HepG2 (cell line): ENCODE measurements around the gene IQCN. TPM values are rescaled to one million over a fixed set of nuclear protein-coding genes. Genes with fewer than 3 reads are reported as not detected.
A peak's percentile ranks its signal among the peaks of the same experiment; 100 is the strongest.

Source experiments
- ATAC-seq: fragments of 200-7000 bp; cut with Tn5 transposase; 3 replicates; pipeline ENCODE4 v1.9.1; 2020; ENCODE audit warnings: mild to moderate bottlenecking, moderate library complexity
- BruUV-seq: library from RNA; stranded (reverse); fragments of 400-500 nt; replicated peaks from 2 replicates; lab custom pipeline; 2021; lab: Mats Ljungman, UMichigan
- CTCF ChIA-PET: fragments of 300-600 bp; formaldehyde crosslinking; extraction: SDS; loops from one replicate; lab custom pipeline; 2021; ENCODE audit warnings: low total read pairs, inconsistent platforms, low intra/inter-chr PET ratio; lab: Yijun Ruan, JAX
- POLR2A ChIA-PET: fragments of 350-600 bp; sonication (Branson Sonifier 250); formaldehyde crosslinking; loops from one replicate; lab custom pipeline; 2020; ENCODE audit warnings: antibody characterized with exemption, inconsistent platforms; lab: Yijun Ruan, JAX
- DNase-seq: peaks from one replicate; pipeline ENCODE4 v3.0.0-alpha.2; 2015; ENCODE audit warnings: low spot score
- FAIRE-seq: peaks from 3 replicates; lab custom pipeline; 2011; peaks lifted over from hg19 to GRCh38; lab: Jason Lieb, UNC
- H2AFZ ChIP-seq: one replicate; pipeline ENCODE4 v1.6.1; 2011; ENCODE audit warnings: low read length, inconsistent platforms
- H3K27ac ChIP-seq: fragments of 300-600 bp; 3 replicates; pipeline ENCODE4 v1.8.0; 2011; ENCODE audit warnings: mixed run types, mild to moderate bottlenecking, mixed read lengths, low read length, inconsistent platforms; ENCODE audit not compliant: insufficient read depth; ENCODE audit errors: extremely low read length
- H3K27me3 ChIP-seq, 2 experiments: fragments of 200-600 bp in 1 of 2; 2 replicates in 1 of 2; 3 replicates in 1 of 2; pipeline versions ENCODE4 v1.6.0 to v1.8.0; 2011; ENCODE audit warnings: low read length in 2 of 2, mild to moderate bottlenecking in 2 of 2, moderate library complexity in 2 of 2, inconsistent platforms in 1 of 2; ENCODE audit not compliant: insufficient read depth in 2 of 2, control insufficient read depth in 1 of 2
- H3K36me3 ChIP-seq, 2 experiments: fragments of 200-600 bp in 1 of 2; replicated peaks in 1 of 2; 2 replicates in 1 of 2; 3 replicates in 1 of 2; pipeline versions ENCODE4 v1.5.1 to v1.8.0; 2011; ENCODE audit warnings: low read length in 2 of 2, inconsistent platforms in 1 of 2; ENCODE audit not compliant: insufficient read depth in 2 of 2, control insufficient read depth in 1 of 2
- H3K4me1 ChIP-seq: 2 replicates; pipeline ENCODE4 v1.5.1; 2012; ENCODE audit warnings: low read length, inconsistent platforms; ENCODE audit not compliant: insufficient read depth
- H3K4me2 ChIP-seq: 2 replicates; pipeline ENCODE4 v1.6.0; 2011; ENCODE audit warnings: low read depth, low read length, inconsistent platforms
- H3K4me3 ChIP-seq, 3 experiments: fragments of 200-600 bp in 1 of 3; sonication (generic), shearing (Covaris generic) in 1 of 3; replicated peaks in 1 of 3; 2 replicates each; pipeline ENCODE4 v1.5.1; 2011 to 2016; ENCODE audit warnings: low read length in 3 of 3, inconsistent platforms in 2 of 3, low read depth in 2 of 3, mild to moderate bottlenecking in 2 of 3, control low read depth in 1 of 3, mixed read lengths in 1 of 3; ENCODE audit not compliant: insufficient read depth in 1 of 3
- H3K79me2 ChIP-seq: one replicate; pipeline ENCODE4 v1.6.1; 2011; ENCODE audit warnings: low read length, inconsistent platforms; ENCODE audit not compliant: insufficient read depth
- H3K9ac ChIP-seq: 2 replicates; pipeline ENCODE4 v1.6.0; 2011; ENCODE audit warnings: mild to moderate bottlenecking, low read depth, low read length, inconsistent platforms; ENCODE audit not compliant: insufficient read depth
- H3K9me3 ChIP-seq: 2 replicates; pipeline ENCODE4 v1.5.1; 2012; ENCODE audit warnings: mild to moderate bottlenecking, low read length
- H4K20me1 ChIP-seq: 2 replicates; pipeline ENCODE4 v1.6.0; 2011; ENCODE audit warnings: inconsistent platforms, mild to moderate bottlenecking, low read length, moderate library complexity; ENCODE audit not compliant: insufficient read depth
- ARID5B ChIP-seq: IDR thresholded peaks from 2 replicates; pipeline ENCODE4 v1.4.0; 2020; ENCODE audit warnings: mild to moderate bottlenecking, missing genetic modification reagents
- CEBPB ChIP-seq: IDR thresholded peaks from 2 replicates; pipeline ENCODE4 v1.6.1; 2011; ENCODE audit warnings: low read depth, low read length, improper control_type of control experiment, borderline replicate concordance
- CREB1 ChIP-seq, 2 experiments: fragments of 450-650 bp in 1 of 2; IDR thresholded peaks; 2 replicates each; pipeline ENCODE4 v1.6.1; 2016 to 2017; ENCODE audit warnings: control low read depth in 1 of 2, mild to moderate bottlenecking in 1 of 2, missing compliant biosample characterization in 1 of 2, missing genetic modification characterization in 1 of 2
- FOXP4 ChIP-seq: sonication (generic); formaldehyde crosslinking; IDR thresholded peaks from 2 replicates; pipeline ENCODE4 v1.4.0; 2020; ENCODE audit warnings: missing genetic modification reagents
- HOXA3 ChIP-seq: sonication (generic); formaldehyde crosslinking; IDR thresholded peaks from 2 replicates; pipeline ENCODE4 v1.5.0; 2020; ENCODE audit warnings: missing genetic modification reagents
- NFKB2 ChIP-seq: sonication (generic); formaldehyde crosslinking; IDR thresholded peaks from 2 replicates; pipeline ENCODE4 v1.4.0; 2020; ENCODE audit warnings: missing genetic modification reagents, borderline replicate concordance
- RARA ChIP-seq: IDR thresholded peaks from 2 replicates; pipeline ENCODE4 v1.6.1; 2016; ENCODE audit warnings: missing genetic modification reagents, missing compliant biosample characterization
- SALL1 ChIP-seq: sonication (generic); formaldehyde crosslinking; IDR thresholded peaks from 2 replicates; pipeline ENCODE4 v1.8.0; 2022; ENCODE audit warnings: mild to moderate bottlenecking, missing genetic modification reagents
- SKI ChIP-seq: fragments of 450-650 bp; IDR thresholded peaks from one replicate; pipeline ENCODE4 v1.6.1; 2018; ENCODE audit warnings: mild to moderate bottlenecking; ENCODE audit not compliant: partially characterized antibody
- SKIL ChIP-seq: sonication (generic); formaldehyde crosslinking; IDR thresholded peaks from 2 replicates; pipeline ENCODE4 v1.8.0; 2022; ENCODE audit warnings: missing genetic modification reagents, mild to moderate bottlenecking, moderate library complexity, borderline replicate concordance
- SMYD3 ChIP-seq: sonication (generic); formaldehyde crosslinking; IDR thresholded peaks from 2 replicates; pipeline ENCODE4 v1.8.1; 2023; ENCODE audit warnings: mild to moderate bottlenecking, missing genetic modification reagents
- SOX6 ChIP-seq, 2 experiments: fragments of 450-650 bp in 1 of 2; sonication (generic) in 1 of 2; formaldehyde crosslinking in 1 of 2; IDR thresholded peaks; 2 replicates each; pipeline versions ENCODE4 v1.4.0 to v1.6.1; 2017 to 2020; ENCODE audit warnings: antibody characterized with exemption in 1 of 2, mild to moderate bottlenecking in 1 of 2, missing genetic modification reagents in 1 of 2
- WGBS: methylation state at CpG from one replicate; pipeline ENCODE4 v1.1.6; 2017; ENCODE audit warnings: low lambda C conversion rate; 5-methylcytosine and 5-hydroxymethylcytosine counted together
- in situ Hi-C: cut with HindIII; loops from 2 replicates; pipeline ENCODE4 v1.10.0; 2017; ENCODE audit warnings: low pct_unique_long_range_greater_than_20kb; ENCODE audit not compliant: extremely low pct_ligation_motif_present
- intact Hi-C: fragments of 100-400 bp; cut with micrococcal nuclease; formaldehyde crosslinking; loops from one replicate; pipeline ENCODE4 v1.10.0; 2022; ENCODE audit not compliant: unreplicated experiment
- polyA plus RNA-seq, 8 experiments: library from polyadenylated mRNA; depleted of rRNA in 3 of 8; stranded (reverse) in 7 of 8; unstranded in 1 of 8; fragments of >200 nt; fragmentation: Illumina TruSeq in 4 of 8; extraction: Trizol in 4 of 8; gene quantifications; 2 replicates each; pipeline versions ENCODE4 v1.2.1 to v1.2.3, GENCODE V29; 2011 to 2016; ENCODE audit warnings: low read depth in 4 of 8, missing spikeins in 1 of 8, mixed read lengths in 1 of 8; ENCODE audit not compliant: insufficient read depth in 1 of 8
- total RNA-seq, 5 experiments: library from RNA; depleted of rRNA; stranded (reverse); fragments of >200 nt; fragmentation: Illumina TruSeq; extraction: Trizol; gene quantifications; 2 replicates each; pipeline ENCODE4 v1.2.3, GENCODE V29; 2016; ENCODE audit warnings: low read depth in 1 of 5

Gene IQCN
- total and polyA plus RNA-seq, 2 of the 13 experiments (the other 11 are each of a cell fraction or from before 2014, with no cell fraction given), result 0.04 to 0.18 TPM

- Histone ChIP-seq H4K20me1 (no peaks in the 10 kb centered on the region; the same call in 1 of the 2 replicates), H3K4me3 (no peak overlapping the region), H3K27me3 (peaks cover 0 to 4% of the 10 kb centered on the region in 2 experiments; a peak in 2 of 5 replicates), H3K9me3 (no peaks in the 10 kb centered on the region), H3K4me2 (no peak overlapping the region; the same call in 1 of the 2 replicates), H3K27ac (no peak overlapping the region), H2AFZ (no peak overlapping the region), H3K79me2 (no peaks in the 10 kb centered on the region), H3K36me3 (no peaks in the 10 kb centered on the region), H3K9ac (no peak overlapping the region), H3K4me1 (peaks cover 28% of the 10 kb centered on the region)
- FAIRE-seq (no peak), DNase-seq (no peak), ATAC-seq (peak; percentile 28)
- intact Hi-C loops, result no loop called here
- 14% methylated on average over 3 of the region's 18 CpGs for WGBS
- ChIA-PET CTCF (no interaction called here), POLR2A (interaction anchor here (0.7 to 1.0 kb wide), 2 partner anchors 39 to 48 kb away, joined by 3 to 4 read pairs; no protein-coding TSS in a partner anchor)
- in situ Hi-C loops, result no loop called here
- BruUV-seq, result no TSS peak
- TF ChIP-seq RARA (CRISPR knock-in tag) (peak; percentile 91), SOX6 (IDR thresholded peaks at IDR 0.05) (no peak), SOX6 (CRISPR knock-in tag; IDR thresholded peaks at IDR 0.05) (0 out of 2 replicates have a peak, but pooled peaks have one; percentile 19), HOXA3 (CRISPR knock-in tag) (0 out of 2 replicates have a peak, but pooled peaks have one; percentile 11), SKIL (CRISPR knock-in tag) (0 out of 2 replicates have a peak, but pooled peaks have one; percentile 26), FOXP4 (CRISPR knock-in tag) (0 out of 2 replicates have a peak, but pooled peaks have one; percentile 11), CREB1 (IDR thresholded peaks at IDR 0.05) (no peak), CREB1 (CRISPR knock-in tag; IDR thresholded peaks at IDR 0.05) (0 out of 2 replicates have a peak, but pooled peaks have one; percentile 36), CEBPB (peak; percentile 67; the same call in 1 of the 2 replicates), SMYD3 (CRISPR knock-in tag) (no peak), SKI (no peak), SALL1 (CRISPR knock-in tag) (peak; percentile 41), ARID5B (CRISPR knock-in tag) (0 out of 2 replicates have a peak, but pooled peaks have one; percentile 30), NFKB2 (CRISPR knock-in tag) (0 out of 2 replicates have a peak, but pooled peaks have one; percentile 34)
These were observed 43.1 kb downstream of the IQCN start for GRCh38 chr19:18230941-18231734.
